KOPT-K1 (cell line): ENCODE measurements around the gene ANGPTL7.

Source experiments
- H3K27ac ChIP-seq: fragments of 200-600 bp; sonication (generic); 2 replicates; pipeline ENCODE4 v1.5.1; 2016; ENCODE audit warnings: antibody characterized with exemption, mild to moderate bottlenecking, low read depth, low read length; ENCODE audit not compliant: poor library complexity, severe bottlenecking
- H3K36me3 ChIP-seq: fragments of 200-600 bp; sonication (generic); 2 replicates; pipeline ENCODE4 v1.5.1; 2017; ENCODE audit warnings: antibody characterized with exemption, mild to moderate bottlenecking, low read length, moderate library complexity; ENCODE audit not compliant: insufficient read depth
- H3K9me3 ChIP-seq: fragments of 200-600 bp; sonication (generic); 2 replicates; pipeline ENCODE4 v1.5.1; 2017; ENCODE audit warnings: antibody characterized with exemption, low read length, mild to moderate bottlenecking; ENCODE audit not compliant: insufficient read depth, poor library complexity, severe bottlenecking

Gene ANGPTL7

DNA sequence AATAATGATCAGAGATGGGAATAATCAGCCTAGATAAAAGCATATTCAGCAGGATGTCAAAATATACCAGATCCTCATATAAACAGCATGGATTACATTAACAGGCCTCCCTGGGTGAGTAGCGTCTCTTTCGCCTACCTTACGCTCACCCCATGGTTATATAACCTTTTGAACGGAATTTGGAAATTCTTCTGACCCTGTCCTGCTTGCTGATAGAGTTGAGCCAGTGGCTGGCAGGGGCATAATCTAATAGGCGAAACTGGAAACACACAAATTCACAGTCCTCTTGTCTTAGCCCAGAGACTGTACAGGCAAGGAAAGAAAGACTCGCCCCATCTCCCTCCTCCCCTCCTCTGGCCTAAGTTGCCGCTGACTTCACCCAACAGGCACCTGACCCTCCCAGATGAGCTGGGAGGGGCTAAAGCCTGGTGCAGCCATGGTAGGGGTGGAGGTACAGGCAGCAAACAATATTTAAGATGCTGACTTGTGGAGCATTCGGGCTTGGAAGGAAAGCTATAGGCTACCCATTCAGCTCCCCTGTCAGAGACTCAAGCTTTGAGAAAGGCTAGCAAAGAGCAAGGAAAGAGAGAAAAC is at the start of gene ANGPTL7:
Gene ANGPTL7, plus strand, starts transcription at position 498 of the 594 bp plus-strand sequence. CDS start 225 bp downstream, outside the sequence.
- H3K9me3 ChIP-seq, result no peaks in the 10 kb centered on the region
- peaks cover 96% of the 10 kb centered on the region for H3K36me3 ChIP-seq
- H3K27ac ChIP-seq, result no peak within 1 kb of the TSS

- no peak overlapping the region for H3K27ac ChIP-seq
- no peaks in the 10 kb centered on the region for H3K9me3 ChIP-seq
- H3K36me3 ChIP-seq, result peaks cover 91% of the 10 kb centered on the region
Observed at GRCh38 chr1:11142618-11143391, 46.4 kb upstream of the ANGPTL7 start.

- Histone ChIP-seq H3K9me3 (no peaks in the 10 kb centered on the region), H3K36me3 (peaks cover 91% of the 10 kb centered on the region), H3K27ac (no peak overlapping the region)
Observed at GRCh38 chr1:11143401-11143800, 45.8 kb upstream of the ANGPTL7 start.

DNA sequence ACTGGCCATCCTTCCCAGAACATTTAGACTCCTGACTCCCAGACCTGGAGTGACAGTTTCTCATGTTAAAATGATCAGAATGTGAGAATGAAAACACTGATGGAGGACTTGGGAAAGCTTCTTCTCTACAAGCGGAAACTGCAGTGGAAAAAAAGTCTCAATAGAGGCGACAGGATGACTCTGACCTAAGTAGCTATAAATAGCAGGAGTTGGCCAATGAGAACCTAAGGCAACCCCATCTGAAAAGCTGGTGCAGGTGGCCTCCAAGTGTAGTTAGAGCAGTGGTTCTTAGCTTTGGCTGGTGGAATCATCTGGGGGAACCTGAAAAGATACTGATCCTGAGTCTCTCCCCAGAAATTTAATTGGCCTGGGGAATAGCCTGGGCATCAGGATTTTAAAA is 45.2 kb upstream of the ANGPTL7 start:
- H3K36me3 ChIP-seq, result peaks cover 91% of the 10 kb centered on the region
- H3K27ac ChIP-seq, result no peak overlapping the region
- H3K9me3 ChIP-seq, result no peaks in the 10 kb centered on the region

DNA sequence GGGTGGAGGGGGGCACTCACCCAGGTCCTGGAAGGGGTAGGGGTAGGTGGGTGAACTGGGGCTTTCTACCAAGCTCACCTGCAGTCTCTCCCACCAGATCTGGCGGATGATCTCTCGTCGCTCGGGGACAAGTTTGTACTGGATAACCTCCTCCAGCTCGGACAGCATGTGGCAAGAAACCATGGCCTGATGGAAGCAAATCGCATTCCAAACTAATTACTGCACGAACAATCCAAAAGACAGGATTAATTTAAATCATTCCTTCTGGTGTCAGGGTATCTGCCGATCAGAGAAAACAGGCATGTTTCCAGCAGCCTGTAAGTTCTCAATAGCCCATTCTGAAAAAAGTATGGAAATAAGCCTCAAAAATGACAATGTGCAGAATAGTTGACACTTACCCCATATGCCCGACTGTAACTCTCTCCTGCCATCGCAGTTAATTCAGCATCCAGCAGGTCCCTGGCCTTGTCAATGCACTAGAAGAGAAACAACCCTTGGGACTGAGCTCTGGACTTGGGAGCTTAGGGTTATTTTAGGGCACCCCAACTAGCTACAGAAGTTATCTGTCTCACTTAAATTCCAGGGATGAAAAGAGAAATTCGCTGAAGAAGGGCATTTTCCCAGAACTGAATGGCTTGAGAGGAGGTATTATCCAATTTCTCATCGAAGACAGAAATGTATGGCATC is 44.4 kb upstream of the ANGPTL7 start:
- no peaks in the 10 kb centered on the region for H3K9me3 ChIP-seq
- peaks cover 91% of the 10 kb centered on the region for H3K36me3 ChIP-seq
- H3K27ac ChIP-seq, result no peak overlapping the region

DNA sequence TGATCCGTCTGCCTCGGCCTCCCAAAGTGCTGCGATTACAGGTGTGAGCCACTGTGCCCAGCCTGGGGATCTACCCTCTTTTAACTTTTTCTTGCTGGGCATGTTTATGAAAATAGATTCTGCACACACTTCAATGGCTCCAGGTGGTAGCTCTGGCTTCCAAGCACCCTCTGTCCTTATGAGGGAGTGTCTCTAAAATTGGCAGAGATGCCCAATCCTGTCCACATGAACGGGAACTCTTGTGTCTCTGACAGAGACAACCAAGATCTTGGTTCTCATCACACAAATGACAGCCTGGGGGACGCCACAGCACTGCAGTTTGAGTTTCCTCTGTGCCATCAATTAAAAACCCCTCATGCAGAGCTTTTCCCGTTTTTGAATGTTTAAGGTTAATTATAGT is 43.4 kb upstream of the ANGPTL7 start:
- H3K36me3 ChIP-seq, result peaks cover 91% of the 10 kb centered on the region
- no peak overlapping the region for H3K27ac ChIP-seq
- no peaks in the 10 kb centered on the region for H3K9me3 ChIP-seq

DNA sequence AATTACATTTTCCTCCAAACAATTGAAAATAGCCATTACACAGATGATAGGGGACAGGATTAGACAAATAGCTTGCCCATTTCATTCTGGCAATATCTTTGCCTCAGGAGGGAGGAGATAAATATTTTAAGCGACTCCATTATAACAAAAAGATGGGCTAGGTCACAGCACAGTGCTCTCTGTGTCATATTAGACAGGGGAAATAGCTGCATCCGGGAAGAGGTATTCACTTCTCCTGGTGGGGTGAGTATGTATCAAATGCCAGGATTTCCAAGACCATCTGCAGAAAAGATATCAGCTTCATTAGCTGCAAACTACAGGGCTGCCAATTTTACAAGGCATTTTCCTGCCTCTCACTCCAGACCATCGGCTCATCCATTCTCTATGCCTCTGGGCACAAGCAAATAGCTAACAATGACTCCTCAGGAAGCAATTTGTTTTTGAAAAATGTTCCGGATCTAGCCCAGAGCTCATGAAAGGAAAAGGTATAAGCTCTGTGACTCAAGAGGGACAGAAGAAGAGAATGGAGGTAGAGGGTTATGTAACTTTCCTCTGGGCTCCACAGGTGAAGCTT is 41.9 kb upstream of the ANGPTL7 start:
- Histone ChIP-seq H3K36me3 (peaks cover 99% of the 10 kb centered on the region), H3K27ac (no peak overlapping the region), H3K9me3 (no peaks in the 10 kb centered on the region)

- no peak overlapping the region for H3K27ac ChIP-seq
- H3K9me3 ChIP-seq, result no peaks in the 10 kb centered on the region
- H3K36me3 ChIP-seq, result peaks cover 97% of the 10 kb centered on the region
Observed at GRCh38 chr1:11150326-11150725, 38.8 kb upstream of the ANGPTL7 start.

GRCh38 chr1:11151114-11151513 is 38.0 kb upstream of the ANGPTL7 start:
- no peak overlapping the region for H3K27ac ChIP-seq
- H3K9me3 ChIP-seq, result no peaks in the 10 kb centered on the region
- peaks cover 96% of the 10 kb centered on the region for H3K36me3 ChIP-seq

DNA sequence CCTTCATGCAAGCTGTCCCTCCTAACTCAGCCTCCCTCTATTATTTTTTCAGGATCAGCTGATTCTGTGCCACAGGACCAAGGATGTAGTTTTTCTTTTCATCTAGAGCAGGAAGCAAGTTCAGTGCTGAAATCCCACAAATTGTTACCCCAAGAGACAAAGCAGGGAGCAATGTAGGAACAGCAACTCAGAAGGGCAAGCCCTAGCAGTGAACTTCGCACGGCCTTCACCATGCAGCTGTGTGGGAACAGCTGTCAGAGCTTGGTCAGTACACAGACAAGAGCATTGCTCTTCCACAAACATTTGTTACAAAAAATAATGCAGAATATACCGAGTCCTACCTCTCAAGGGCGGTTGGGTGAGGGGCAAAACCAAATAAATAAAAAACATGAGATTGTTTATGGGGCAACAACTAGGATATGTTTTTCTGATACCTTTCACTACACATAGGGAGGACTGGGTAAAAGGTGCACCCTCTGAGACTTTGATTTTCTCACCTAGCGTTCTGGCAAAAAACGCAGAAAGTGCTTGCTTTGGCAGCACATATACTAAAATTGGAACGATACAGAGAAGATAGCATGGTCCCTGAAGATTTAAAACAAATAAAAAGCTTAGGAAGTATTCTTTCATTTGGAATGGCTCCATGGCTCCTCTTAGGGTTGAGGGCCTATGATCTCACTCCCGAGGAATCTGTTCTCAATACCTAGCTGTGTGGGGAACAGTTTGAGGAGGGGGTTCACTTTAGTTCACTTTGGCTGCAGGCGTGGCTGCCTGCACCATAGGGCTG is 37.1 kb upstream of the ANGPTL7 start:
- peaks cover 96% of the 10 kb centered on the region for H3K36me3 ChIP-seq
- no peaks in the 10 kb centered on the region for H3K9me3 ChIP-seq
- no peak overlapping the region for H3K27ac ChIP-seq

GRCh38 chr1:11152755-11153154 is 36.4 kb upstream of the ANGPTL7 start:
- no peaks in the 10 kb centered on the region for H3K9me3 ChIP-seq
- H3K36me3 ChIP-seq, result peaks cover 96% of the 10 kb centered on the region
- no peak overlapping the region for H3K27ac ChIP-seq

- Histone ChIP-seq H3K27ac (no peak overlapping the region), H3K36me3 (peaks cover 96% of the 10 kb centered on the region), H3K9me3 (no peaks in the 10 kb centered on the region)
Observed at GRCh38 chr1:11153184-11153583, 36.0 kb upstream of the ANGPTL7 start.

GRCh38 chr1:11156441-11156840 is 32.7 kb upstream of the ANGPTL7 start:
- no peak overlapping the region for H3K27ac ChIP-seq
- H3K36me3 ChIP-seq, result peaks cover 93% of the 10 kb centered on the region
- H3K9me3 ChIP-seq, result no peaks in the 10 kb centered on the region

DNA sequence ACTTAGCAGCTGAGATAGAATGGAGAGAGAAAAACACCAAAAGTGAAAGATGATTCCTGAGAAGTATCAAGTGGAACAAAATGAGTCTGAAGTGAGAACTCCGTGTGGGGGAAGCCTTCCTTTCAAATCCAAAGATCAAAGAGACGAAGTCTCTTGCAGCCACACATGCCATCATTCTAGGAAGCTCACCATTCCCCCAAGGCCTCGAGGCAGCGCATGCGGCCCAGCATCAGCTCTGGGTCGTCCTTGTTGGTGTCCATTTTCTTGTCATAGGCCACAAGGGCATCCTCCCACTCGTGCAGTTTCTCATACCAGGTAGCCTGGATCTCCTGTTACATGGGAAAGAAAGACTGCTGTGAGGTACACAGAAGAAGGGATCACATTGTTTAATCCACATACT is 32.2 kb upstream of the ANGPTL7 start:
- peaks cover 88% of the 10 kb centered on the region for H3K36me3 ChIP-seq
- no peak overlapping the region for H3K27ac ChIP-seq
- H3K9me3 ChIP-seq, result no peaks in the 10 kb centered on the region

GRCh38 chr1:11157394-11157793 is 31.8 kb upstream of the ANGPTL7 start:
- Histone ChIP-seq H3K9me3 (no peaks in the 10 kb centered on the region), H3K36me3 (peaks cover 84% of the 10 kb centered on the region), H3K27ac (no peak overlapping the region)
